Measurements from ENCODE around the gene FOXQ1.

DNA sequence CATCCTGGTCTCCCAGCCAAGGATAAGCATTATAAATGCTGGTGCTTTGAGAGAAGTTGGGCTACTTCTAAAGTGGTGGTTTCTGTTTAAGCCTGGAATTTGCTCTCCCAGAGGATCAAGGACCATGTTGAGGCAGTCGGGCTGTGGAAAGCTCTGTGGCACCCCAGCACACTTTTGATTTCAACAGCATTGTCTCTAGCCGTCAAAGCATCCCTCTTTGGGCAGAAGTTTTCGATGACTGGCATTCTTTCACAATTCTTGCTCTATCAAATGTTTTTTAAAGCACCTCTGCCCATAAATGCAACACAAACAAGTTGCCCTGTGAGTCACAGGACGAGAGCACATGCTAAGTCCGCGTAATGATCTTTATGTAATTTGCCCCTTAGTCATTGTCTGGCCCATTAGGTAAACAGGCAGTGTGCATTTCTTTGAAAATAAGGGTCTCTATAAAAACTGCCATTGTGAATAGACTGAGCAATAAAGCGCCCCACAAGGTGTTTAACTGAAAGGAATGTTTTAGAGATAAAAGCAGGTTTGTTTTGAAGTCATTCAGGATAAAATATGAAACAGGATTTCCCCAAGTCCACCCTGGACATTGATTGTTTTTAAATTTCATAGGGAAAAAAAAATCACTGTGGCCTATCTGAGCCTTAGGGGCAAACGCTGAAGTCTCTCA, 44.7 kb upstream of the FOXQ1 start:
- TF ChIP-seq, protein P1, sequence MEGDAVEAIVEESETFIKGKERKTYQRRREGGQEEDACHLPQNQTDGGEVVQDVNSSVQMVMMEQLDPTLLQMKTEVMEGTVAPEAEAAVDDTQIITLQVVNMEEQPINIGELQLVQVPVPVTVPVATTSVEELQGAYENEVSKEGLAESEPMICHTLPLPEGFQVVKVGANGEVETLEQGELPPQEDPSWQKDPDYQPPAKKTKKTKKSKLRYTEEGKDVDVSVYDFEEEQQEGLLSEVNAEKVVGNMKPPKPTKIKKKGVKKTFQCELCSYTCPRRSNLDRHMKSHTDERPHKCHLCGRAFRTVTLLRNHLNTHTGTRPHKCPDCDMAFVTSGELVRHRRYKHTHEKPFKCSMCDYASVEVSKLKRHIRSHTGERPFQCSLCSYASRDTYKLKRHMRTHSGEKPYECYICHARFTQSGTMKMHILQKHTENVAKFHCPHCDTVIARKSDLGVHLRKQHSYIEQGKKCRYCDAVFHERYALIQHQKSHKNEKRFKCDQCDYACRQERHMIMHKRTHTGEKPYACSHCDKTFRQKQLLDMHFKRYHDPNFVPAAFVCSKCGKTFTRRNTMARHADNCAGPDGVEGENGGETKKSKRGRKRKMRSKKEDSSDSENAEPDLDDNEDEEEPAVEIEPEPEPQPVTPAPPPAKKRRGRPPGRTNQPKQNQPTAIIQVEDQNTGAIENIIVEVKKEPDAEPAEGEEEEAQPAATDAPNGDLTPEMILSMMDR (IDR thresholded peaks at IDR 0.05 in 2 of 3, conservative IDR thresholded peaks at IDR 0.05 in 1 of 3; ENCODE audit: control insufficient read depth in 2 of 3, extremely low read depth in 1 of 3, insufficient read depth in 1 of 3, low read depth in 3 of 3, low read length in 3 of 3), result no peak
- TF ChIP-seq POLR2AphosphoS5 (IDR thresholded peaks at IDR 0.05; ENCODE audit: low read length) (no peak), POLR2A (IDR thresholded peaks at IDR 0.05; ENCODE audit: low read depth, low read length) (no peak), ZNF217 (IDR thresholded peaks at IDR 0.05) (no peak), CREB1 (IDR thresholded peaks at IDR 0.05; ENCODE audit: low read depth) (no peak), STAT3 (IDR thresholded peaks at IDR 0.05; ENCODE audit: low read depth, low read length) (no peak), NR2F1 (conservative IDR thresholded peaks at IDR 0.05) (no peak)
- TF ChIP-seq, protein P2, sequence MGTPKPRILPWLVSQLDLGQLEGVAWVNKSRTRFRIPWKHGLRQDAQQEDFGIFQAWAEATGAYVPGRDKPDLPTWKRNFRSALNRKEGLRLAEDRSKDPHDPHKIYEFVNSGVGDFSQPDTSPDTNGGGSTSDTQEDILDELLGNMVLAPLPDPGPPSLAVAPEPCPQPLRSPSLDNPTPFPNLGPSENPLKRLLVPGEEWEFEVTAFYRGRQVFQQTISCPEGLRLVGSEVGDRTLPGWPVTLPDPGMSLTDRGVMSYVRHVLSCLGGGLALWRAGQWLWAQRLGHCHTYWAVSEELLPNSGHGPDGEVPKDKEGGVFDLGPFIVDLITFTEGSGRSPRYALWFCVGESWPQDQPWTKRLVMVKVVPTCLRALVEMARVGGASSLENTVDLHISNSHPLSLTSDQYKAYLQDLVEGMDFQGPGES (IDR thresholded peaks at IDR 0.05), result no peak
